NB4 (cell line): ENCODE measurements around the gene NAGS.
"Not testable (repeated sequence)": the region's sequence is repeated elsewhere in the genome, so short reads cannot be mapped to it uniquely, and the experiment has no call there.

Experiments
- DNase-seq: peaks from one replicate; pipeline ENCODE4 v3.0.0; 2010; ENCODE audit warnings: low read depth
- H3K4me3 ChIP-seq: one replicate; pipeline ENCODE4 v1.5.1; 2011; ENCODE audit warnings: mild to moderate bottlenecking, low read depth, low read length, moderate library complexity
- MYC ChIP-seq: IDR thresholded peaks from 2 replicates; pipeline ENCODE4 v1.6.1; 2011; ENCODE audit warnings: low read depth, low read length
- POLR2A ChIP-seq: IDR thresholded peaks from 2 replicates; pipeline ENCODE4 v1.6.1; 2011; ENCODE audit warnings: mild to moderate bottlenecking; ENCODE audit not compliant: insufficient read length; ENCODE audit errors: extremely low read depth
- TF ChIP-seq, protein P1 (sequence below): IDR thresholded peaks from one replicate; pipeline ENCODE4 v1.5.1; 2012; ENCODE audit warnings: low read depth, low read length
- TF ChIP-seq, protein P2 (sequence below): IDR thresholded peaks from 2 replicates; pipeline ENCODE4 v1.6.1; 2011; ENCODE audit warnings: low read depth, low read length

NAGS gene

DNA sequence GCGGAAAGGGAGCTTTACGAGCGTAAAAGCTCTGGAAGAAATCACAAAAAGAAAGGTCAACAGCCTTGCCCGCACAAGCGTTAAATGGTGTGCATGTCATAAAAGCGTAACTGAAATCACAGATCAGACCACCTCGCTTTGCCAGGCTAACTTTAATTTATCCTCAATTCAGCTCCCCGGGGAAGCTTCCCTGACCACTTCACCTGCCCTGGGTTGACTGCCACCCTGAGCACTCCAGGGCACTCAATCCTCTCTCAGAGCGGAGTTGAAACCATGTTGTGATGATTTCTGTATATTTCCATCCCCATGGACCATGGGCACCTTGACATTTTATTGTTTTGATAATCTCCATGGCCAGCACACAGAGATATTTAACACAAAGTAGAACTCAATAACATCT lies 16.1 kb upstream of the NAGS start:
- no peak for DNase-seq
- H3K4me3 ChIP-seq: no peak overlapping the region
- TF ChIP-seq, protein P1, sequence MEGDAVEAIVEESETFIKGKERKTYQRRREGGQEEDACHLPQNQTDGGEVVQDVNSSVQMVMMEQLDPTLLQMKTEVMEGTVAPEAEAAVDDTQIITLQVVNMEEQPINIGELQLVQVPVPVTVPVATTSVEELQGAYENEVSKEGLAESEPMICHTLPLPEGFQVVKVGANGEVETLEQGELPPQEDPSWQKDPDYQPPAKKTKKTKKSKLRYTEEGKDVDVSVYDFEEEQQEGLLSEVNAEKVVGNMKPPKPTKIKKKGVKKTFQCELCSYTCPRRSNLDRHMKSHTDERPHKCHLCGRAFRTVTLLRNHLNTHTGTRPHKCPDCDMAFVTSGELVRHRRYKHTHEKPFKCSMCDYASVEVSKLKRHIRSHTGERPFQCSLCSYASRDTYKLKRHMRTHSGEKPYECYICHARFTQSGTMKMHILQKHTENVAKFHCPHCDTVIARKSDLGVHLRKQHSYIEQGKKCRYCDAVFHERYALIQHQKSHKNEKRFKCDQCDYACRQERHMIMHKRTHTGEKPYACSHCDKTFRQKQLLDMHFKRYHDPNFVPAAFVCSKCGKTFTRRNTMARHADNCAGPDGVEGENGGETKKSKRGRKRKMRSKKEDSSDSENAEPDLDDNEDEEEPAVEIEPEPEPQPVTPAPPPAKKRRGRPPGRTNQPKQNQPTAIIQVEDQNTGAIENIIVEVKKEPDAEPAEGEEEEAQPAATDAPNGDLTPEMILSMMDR: no peak
- TF ChIP-seq POLR2A: no peak
- TF ChIP-seq, protein P2, sequence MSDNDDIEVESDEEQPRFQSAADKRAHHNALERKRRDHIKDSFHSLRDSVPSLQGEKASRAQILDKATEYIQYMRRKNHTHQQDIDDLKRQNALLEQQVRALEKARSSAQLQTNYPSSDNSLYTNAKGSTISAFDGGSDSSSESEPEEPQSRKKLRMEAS: no peak
- no peak for TF ChIP-seq MYC

DNA sequence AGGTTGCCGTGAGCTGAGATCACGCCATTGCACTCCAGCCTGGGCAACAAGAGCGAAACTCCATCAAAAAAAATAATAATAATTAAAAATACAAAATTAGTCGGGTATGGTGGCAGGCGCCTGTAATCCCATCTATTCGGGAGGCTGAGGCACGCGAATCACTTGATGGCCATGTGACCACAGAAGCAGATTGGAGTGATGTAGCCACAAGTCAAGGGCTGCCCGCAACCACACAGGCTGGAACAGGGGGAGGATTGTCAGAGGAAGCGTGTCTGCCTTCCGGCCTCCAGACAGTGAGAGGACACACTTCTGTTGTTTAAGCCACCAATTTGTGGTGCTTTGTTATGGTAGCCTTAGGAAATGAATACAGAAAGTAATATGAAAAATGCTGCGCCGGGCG lies 11.8 kb upstream of the NAGS start:
- DNase-seq: peak; percentile 27
- no peak overlapping the region for H3K4me3 ChIP-seq
- no peak for TF ChIP-seq MYC
- TF ChIP-seq, protein P2: no peak
- no peak for TF ChIP-seq POLR2A
- TF ChIP-seq, protein P1: no peak

DNA sequence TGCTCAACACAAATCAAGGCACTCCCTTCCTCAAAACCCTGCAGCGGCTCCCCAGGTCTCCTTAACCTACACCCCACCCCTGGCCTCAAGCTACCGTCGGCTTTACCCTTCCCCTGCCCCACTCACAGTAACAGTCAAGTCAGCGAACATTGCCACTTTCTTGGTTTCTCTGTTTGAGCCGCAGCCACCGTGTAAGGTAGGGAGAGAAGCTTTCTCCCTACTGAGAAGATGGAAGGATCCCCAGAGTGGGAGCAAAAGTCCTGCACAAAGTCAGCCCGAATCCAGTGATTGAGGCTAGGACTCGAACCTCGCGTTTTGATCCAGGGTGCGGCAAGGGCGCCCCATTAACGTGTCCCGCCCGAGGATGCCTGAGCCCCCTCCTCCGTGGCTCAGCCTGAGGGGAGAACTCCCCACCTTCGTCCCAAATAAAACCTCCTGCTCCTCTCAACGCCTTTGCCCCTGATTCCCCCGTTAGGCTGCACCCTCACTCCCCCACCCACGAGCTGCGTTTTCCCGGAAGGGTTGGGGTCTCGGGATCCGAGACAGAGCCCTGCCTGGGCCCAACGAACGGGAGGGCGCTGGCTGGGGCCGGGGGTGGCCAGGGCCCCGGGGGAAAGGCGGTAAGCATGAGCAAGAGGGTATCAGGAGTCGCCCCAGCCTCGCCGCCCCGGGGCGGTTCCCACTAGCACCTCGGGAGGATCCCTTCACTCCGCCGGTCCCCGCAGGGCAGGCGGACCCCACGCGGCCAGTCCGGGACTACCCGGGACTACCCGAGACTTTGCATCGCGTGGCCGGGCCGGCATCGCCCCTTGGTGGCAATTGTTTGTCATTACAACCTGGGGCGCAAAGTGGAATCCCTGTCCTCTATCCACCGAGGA lies 9.9 kb upstream of the NAGS start:
- peak; percentile 57 for DNase-seq

DNA sequence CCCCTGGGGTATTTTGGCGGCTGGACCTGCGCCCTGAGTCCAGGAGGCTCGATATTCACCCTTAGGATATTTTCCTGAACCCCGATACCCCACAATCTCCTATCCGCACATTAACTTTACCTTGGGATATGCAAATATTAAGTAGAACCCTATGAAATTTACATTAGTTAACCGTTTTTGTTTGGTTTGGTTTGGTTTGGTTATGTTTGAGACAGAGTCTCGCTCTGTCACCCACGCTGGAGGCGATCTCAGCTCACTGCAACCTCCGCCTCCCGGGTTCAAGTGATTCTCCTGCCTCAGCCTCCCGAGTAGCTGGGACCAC lies 9.3 kb upstream of the NAGS start:
- no peak overlapping the region for H3K4me3 ChIP-seq
- DNase-seq: no peak
- TF ChIP-seq, protein P2: no peak
- TF ChIP-seq POLR2A (no peak), MYC (no peak)
- TF ChIP-seq, protein P1: no peak

More for the DNA sequence above, 9.9 kb upstream of the NAGS start:
- TF ChIP-seq, protein P1: peak; percentile 58
- TF ChIP-seq, protein P2: peak; percentile 54; the same call in 1 of the 2 replicates
- no peak for TF ChIP-seq POLR2A
- no peak for TF ChIP-seq MYC
- H3K4me3 ChIP-seq: no peak overlapping the region

DNA sequence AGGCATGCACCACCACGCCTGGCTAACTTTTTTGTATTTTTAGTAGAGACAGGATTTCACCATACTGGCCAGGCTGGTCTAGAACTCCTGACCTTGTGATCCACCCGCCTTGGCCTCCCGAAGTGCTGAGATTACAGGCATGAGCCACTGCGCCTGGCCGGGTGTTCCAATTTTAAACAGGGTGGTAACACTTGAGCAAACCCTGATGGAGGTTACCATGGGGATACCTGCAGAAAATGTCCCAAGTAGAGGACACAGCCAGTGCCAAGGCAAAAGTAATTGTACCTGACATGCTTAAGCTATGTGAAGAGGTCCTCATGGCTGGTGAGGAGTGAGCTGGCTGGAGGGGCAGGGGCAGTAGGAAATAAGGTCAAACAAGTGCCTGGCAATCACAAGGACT lies 7.2 kb upstream of the NAGS start:
- H3K4me3 ChIP-seq, DNase-seq: not testable (repeated sequence)

DNA sequence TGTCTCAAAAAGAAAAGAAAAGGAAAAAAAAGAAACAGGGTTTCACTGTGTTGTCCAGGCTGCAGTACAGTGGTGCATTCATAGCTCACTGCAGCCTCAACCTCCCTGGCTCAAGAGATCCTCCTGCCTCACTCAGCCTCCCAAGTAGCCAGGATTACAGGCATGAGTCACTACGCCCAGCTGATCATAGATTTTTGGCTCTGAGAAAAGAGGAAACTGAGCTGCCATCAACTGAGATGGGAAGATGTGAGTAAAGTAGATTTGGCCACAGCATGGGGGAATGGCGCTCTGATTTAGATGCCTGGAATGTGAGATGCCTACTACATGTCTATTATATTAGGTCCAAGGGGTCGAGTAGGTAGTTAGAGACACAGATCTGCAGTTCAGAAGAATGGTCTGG lies 5.9 kb upstream of the NAGS start:
- no peak overlapping the region for H3K4me3 ChIP-seq
- DNase-seq: peak; percentile 65
- TF ChIP-seq, protein P2: no peak
- TF ChIP-seq MYC (no peak), POLR2A (no peak)
- TF ChIP-seq, protein P1: no peak
